NCI-H1105 (cell line): ENCODE results near the gene HDAC4.

Experiments
- DNase-seq: peaks from one replicate; lab custom pipeline; 2025; lab: John Stamatoyannopoulos, UW

Gene HDAC4

GRCh38 chr2:239154971-239155805 lies 245.6 kb downstream of the HDAC4 start:
- no peak for DNase-seq

- no peak for DNase-seq
These were observed 246.8 kb downstream of the HDAC4 start for GRCh38 chr2:239153806-239154591.

GRCh38 chr2:239152916-239153305 lies 247.9 kb downstream of the HDAC4 start:
- no peak for DNase-seq

GRCh38 chr2:239152239-239152915 lies 248.4 kb downstream of the HDAC4 start:
- DNase-seq, result no peak

- no peak for DNase-seq
These were observed 249.4 kb downstream of the HDAC4 start for GRCh38 chr2:239151201-239152131.

- no peak for DNase-seq
These were observed 250.5 kb downstream of the HDAC4 start for GRCh38 chr2:239150125-239151011.

- DNase-seq, result no peak
These were observed 251.3 kb downstream of the HDAC4 start for GRCh38 chr2:239149501-239149900.

GRCh38 chr2:239148495-239149200 lies 252.2 kb downstream of the HDAC4 start:
- no peak for DNase-seq

GRCh38 chr2:239147376-239147775 lies 253.4 kb downstream of the HDAC4 start:
- no peak for DNase-seq

- no peak for DNase-seq
These were observed 254.1 kb downstream of the HDAC4 start for GRCh38 chr2:239146741-239147181.

- no peak for DNase-seq
These were observed 254.7 kb downstream of the HDAC4 start for GRCh38 chr2:239146011-239146641.

- DNase-seq, result no peak
These were observed 255.2 kb downstream of the HDAC4 start for GRCh38 chr2:239145601-239146000.

GRCh38 chr2:239145106-239145505 lies 255.7 kb downstream of the HDAC4 start:
- no peak for DNase-seq

- DNase-seq, result no peak
These were observed 256.2 kb downstream of the HDAC4 start for GRCh38 chr2:239144713-239144999.

GRCh38 chr2:239143858-239144712 lies 256.7 kb downstream of the HDAC4 start:
- DNase-seq, result no peak

GRCh38 chr2:239142806-239143205 lies 258.0 kb downstream of the HDAC4 start:
- no peak for DNase-seq

GRCh38 chr2:239142296-239142695 lies 258.5 kb downstream of the HDAC4 start:
- no peak for DNase-seq

- DNase-seq, result no peak
These were observed 259.6 kb downstream of the HDAC4 start for GRCh38 chr2:239141021-239141760.
